ENCODE results near the gene GAGE12J.
"Not testable (repeated sequence)": the region's sequence is repeated elsewhere in the genome, so short reads cannot be mapped to it uniquely, and the experiment has no call there.

DNA sequence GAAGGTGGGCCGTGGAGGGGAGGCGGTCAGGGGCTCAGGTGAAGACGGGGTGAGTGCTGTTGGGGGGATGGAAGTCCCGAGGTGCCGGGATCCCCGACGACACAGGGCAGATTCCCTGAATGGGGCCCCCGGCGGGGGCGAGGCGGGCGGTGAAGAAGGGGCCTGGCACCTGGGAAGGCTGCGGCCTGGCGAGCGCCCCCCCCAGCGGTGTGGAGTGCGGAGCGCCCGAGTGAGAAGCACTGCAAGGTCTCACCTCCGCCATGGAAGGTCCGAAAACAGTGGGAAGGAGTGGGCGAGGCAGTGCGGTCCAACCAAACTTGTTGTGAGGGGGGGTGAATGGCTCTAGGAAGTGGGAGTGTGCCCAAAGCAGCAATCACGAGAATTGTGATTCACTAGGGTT is 19.6 kb downstream of the GAGE12J start:
- TF ChIP-seq NR2C2 (CRISPR knock-in tag; IDR thresholded peaks at IDR 0.05); NR2C2 (tag; IDR thresholded peaks at IDR 0.05); FOSL1 (tag; conservative IDR thresholded peaks at IDR 0.05); ATF1 (CRISPR knock-in tag; IDR thresholded peaks at IDR 0.05); ATF1 (tag; IDR thresholded peaks at IDR 0.05); ZNF609 (CRISPR knock-in tag; IDR thresholded peaks at IDR 0.05; ENCODE audit: borderline replicate concordance); SRSF1 (IDR thresholded peaks at IDR 0.05; ENCODE audit: low read depth, low read length); TAF1 (IDR thresholded peaks at IDR 0.05; ENCODE audit: control insufficient read depth, extremely low read depth, insufficient read depth, low read length, severe bottlenecking); EP300 (IDR thresholded peaks at IDR 0.05; ENCODE audit: low read length); ZNF212 (CRISPR knock-in tag; IDR thresholded peaks at IDR 0.05); ZBTB17 (CRISPR knock-in tag; IDR thresholded peaks at IDR 0.05); SAFB2 (IDR thresholded peaks at IDR 0.05; ENCODE audit: borderline replicate concordance, low read depth, low read length, severe bottlenecking): not testable (repeated sequence)
- TF ChIP-seq, protein P1, sequence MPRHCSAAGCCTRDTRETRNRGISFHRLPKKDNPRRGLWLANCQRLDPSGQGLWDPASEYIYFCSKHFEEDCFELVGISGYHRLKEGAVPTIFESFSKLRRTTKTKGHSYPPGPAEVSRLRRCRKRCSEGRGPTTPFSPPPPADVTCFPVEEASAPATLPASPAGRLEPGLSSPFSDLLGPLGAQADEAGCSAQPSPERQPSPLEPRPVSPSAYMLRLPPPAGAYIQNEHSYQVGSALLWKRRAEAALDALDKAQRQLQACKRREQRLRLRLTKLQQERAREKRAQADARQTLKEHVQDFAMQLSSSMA (CRISPR knock-in tag; IDR thresholded peaks at IDR 0.05): not testable (repeated sequence)
- TF ChIP-seq, protein P2, sequence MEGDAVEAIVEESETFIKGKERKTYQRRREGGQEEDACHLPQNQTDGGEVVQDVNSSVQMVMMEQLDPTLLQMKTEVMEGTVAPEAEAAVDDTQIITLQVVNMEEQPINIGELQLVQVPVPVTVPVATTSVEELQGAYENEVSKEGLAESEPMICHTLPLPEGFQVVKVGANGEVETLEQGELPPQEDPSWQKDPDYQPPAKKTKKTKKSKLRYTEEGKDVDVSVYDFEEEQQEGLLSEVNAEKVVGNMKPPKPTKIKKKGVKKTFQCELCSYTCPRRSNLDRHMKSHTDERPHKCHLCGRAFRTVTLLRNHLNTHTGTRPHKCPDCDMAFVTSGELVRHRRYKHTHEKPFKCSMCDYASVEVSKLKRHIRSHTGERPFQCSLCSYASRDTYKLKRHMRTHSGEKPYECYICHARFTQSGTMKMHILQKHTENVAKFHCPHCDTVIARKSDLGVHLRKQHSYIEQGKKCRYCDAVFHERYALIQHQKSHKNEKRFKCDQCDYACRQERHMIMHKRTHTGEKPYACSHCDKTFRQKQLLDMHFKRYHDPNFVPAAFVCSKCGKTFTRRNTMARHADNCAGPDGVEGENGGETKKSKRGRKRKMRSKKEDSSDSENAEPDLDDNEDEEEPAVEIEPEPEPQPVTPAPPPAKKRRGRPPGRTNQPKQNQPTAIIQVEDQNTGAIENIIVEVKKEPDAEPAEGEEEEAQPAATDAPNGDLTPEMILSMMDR (IDR thresholded peaks at IDR 0.05 in 2 of 3, conservative IDR thresholded peaks at IDR 0.05 in 1 of 3; ENCODE audit: insufficient read depth in 2 of 3, low read depth in 1 of 3, low read length in 3 of 3): not testable (repeated sequence)

Measured in K562 (cell line).